Keratinocyte (primary cell): ENCODE results near the gene ACADL.

Experiments used
- CTCF ChIP-seq, 3 experiments: IDR thresholded peaks in 1 of 3; conservative IDR thresholded peaks in 1 of 3; optimal IDR thresholded peaks in 1 of 3; 2 replicates in 2 of 3; 3 replicates in 1 of 3; pipeline versions ENCODE3 to v1.5.1; 2011; ENCODE audit warnings: low read length in 3 of 3, mild to moderate bottlenecking in 3 of 3, moderate library complexity in 2 of 3, control low read depth in 1 of 3, inconsistent platforms in 1 of 3; ENCODE audit not compliant: insufficient read depth in 2 of 3; ENCODE audit errors: extremely low read depth in 1 of 3
- EZH2 ChIP-seq: IDR thresholded peaks from one replicate; pipeline ENCODE4 v1.6.1; 2012; ENCODE audit warnings: inconsistent platforms, mild to moderate bottlenecking, low read length, moderate library complexity

GRCh38 chr2:210197720-210198119 lies 27.5 kb downstream of the ACADL start:
- TF ChIP-seq CTCF (optimal IDR thresholded peaks at IDR 0.05 in 1 of 3, IDR thresholded peaks at IDR 0.05 in 1 of 3, conservative IDR thresholded peaks at IDR 0.05 in 1 of 3; ENCODE audit: extremely low read depth in 1 of 3, insufficient read depth in 2 of 3, low read length in 3 of 3): no peak
- TF ChIP-seq EZH2: no peak
